Activated T-cell treated with anti-CD3 and anti-CD28 coated beads, Interleukin-2, amount 50 U/mL, for 4 hours (primary cell): ENCODE data around the gene MAGEC1. TPM values are rescaled to one million over a fixed set of nuclear protein-coding genes. Genes with fewer than 3 reads are reported as not detected.

Experiments used
- ATAC-seq, 2 donors: fragments of 200-7000 bp; cut with Tn5 transposase; one replicate each; pipeline ENCODE4 v1.10.0; 2021
- DNase-seq: peaks from one replicate; pipeline ENCODE4 v3.0.0-alpha.2; 2020
- H3K27me3 Mint-ChIP-seq: one replicate; pipeline ENCODE4 v1.8.0; 2021; ENCODE audit warnings: low read depth, mixed read lengths
- H3K36me3 Mint-ChIP-seq: one replicate; pipeline ENCODE4 v1.8.0; 2022; ENCODE audit warnings: mixed read lengths; ENCODE audit not compliant: insufficient read depth
- H3K4me1 Mint-ChIP-seq: one replicate; pipeline ENCODE4 v1.8.0; 2021; ENCODE audit warnings: low read depth, mixed read lengths
- H3K4me3 Mint-ChIP-seq: one replicate; pipeline ENCODE4 v1.8.0; 2021; ENCODE audit warnings: mild to moderate bottlenecking, moderate library complexity, mixed read lengths
- H3K9me3 Mint-ChIP-seq: one replicate; pipeline ENCODE4 v1.8.0; 2021; ENCODE audit warnings: mixed read lengths
- total RNA-seq, 3 donors: library from RNA; stranded (reverse); gene quantifications; one replicate each; pipeline ENCODE4 v1.2.1, GENCODE V29; 2021

MAGEC1 gene
- total RNA-seq, 3 donors from 2014 or later, result not detected

DNA sequence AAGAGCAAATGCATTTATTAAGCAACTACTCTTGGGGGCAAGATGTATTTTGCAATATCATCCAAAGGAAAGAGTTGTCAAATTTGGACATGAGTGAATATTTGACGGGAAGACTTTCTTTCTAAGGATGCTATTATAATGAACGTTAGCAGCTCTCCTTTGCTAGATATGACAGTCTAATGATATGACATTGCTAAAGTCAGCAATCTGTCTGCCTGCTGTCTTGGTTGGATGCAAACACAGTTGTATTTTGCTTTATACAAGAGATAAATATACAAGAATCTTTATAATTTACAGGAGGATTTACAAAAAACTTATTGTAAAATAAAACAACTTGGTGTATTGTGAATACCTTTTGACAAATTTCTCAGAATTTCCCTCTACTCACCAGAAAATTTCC is 37.5 kb downstream of the MAGEC1 start:
- Mint-ChIP-seq H3K4me1 (no peaks in the 10 kb centered on the region), H3K27me3 (no peaks in the 10 kb centered on the region), H3K36me3 (no peaks in the 10 kb centered on the region), H3K9me3 (no peaks in the 10 kb centered on the region), H3K4me3 (no peak overlapping the region)
- DNase-seq (no peak), ATAC-seq (no peak)

DNA sequence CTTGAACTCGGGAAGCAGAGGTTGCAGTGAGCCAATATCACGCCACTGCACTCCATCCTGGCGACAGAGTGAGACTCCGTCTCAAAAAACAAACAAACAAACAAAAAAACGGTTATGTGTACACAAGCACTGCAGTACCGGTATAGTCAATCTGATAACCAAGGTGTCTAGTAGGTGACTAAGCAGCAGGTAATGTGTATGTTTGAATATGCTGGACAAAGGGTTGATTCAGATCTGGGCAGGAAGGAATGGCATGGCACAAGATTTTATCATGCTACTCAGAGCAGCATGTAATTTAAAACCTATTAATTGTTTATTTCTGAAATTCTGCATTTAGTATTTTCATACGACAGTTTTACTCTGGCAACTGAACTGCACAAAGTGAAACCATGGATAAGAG is 41.7 kb downstream of the MAGEC1 start:
- Mint-ChIP-seq H3K9me3 (no peaks in the 10 kb centered on the region), H3K4me1 (no peaks in the 10 kb centered on the region), H3K36me3 (no peaks in the 10 kb centered on the region), H3K4me3 (no peak overlapping the region), H3K27me3 (no peaks in the 10 kb centered on the region)
- ATAC-seq, result no peak
- no peak for DNase-seq

DNA sequence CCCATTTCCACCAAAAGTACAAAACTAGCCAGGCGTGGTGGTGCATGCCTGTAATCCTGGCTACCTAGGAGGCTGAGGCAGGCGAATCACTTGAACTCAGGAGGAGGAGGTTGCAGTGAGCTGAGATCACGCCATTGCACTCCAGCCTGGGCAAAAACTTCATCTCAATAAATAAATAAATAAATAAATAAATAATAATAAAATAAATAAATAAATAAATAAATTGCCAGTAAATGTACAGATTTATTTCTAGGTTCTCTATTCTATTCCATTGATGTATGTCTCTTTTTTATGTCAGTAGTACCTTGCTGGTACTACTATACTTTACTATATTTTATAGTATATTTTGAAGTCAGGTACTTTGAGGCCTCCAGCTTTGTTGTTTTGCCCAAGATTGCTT is 43.7 kb downstream of the MAGEC1 start:
- Mint-ChIP-seq H3K4me3 (no peak overlapping the region), H3K4me1 (no peaks in the 10 kb centered on the region), H3K36me3 (no peaks in the 10 kb centered on the region), H3K27me3 (no peaks in the 10 kb centered on the region), H3K9me3 (no peaks in the 10 kb centered on the region)
- DNase-seq (no peak), ATAC-seq (no peak)

DNA sequence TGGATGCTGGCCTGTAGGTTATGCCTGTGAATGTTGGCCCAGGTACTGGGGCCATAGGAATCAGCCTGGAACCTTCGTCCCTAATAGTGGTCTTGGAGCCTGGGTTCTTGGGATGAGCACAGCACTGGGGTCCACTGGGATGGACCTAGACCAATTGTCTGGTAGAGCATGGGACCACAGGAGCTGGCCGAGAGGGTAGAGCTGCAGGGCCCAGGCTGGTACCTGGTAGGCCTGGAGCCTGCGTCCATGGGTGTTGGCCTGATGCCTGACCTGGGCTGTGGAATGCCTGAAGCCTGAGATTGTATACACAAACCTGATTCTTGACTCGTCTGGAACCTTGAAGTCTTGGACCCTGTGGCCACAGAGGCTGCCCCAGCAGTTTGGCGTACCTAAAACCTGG is 48.9 kb downstream of the MAGEC1 start:
- ATAC-seq (no peak), DNase-seq (no peak)
- H3K9me3 Mint-ChIP-seq, result no peaks in the 10 kb centered on the region
- no peaks in the 10 kb centered on the region for H3K27me3 Mint-ChIP-seq
- no peak overlapping the region for H3K4me3 Mint-ChIP-seq
- no peaks in the 10 kb centered on the region for H3K36me3 Mint-ChIP-seq
- H3K4me1 Mint-ChIP-seq, result no peaks in the 10 kb centered on the region

DNA sequence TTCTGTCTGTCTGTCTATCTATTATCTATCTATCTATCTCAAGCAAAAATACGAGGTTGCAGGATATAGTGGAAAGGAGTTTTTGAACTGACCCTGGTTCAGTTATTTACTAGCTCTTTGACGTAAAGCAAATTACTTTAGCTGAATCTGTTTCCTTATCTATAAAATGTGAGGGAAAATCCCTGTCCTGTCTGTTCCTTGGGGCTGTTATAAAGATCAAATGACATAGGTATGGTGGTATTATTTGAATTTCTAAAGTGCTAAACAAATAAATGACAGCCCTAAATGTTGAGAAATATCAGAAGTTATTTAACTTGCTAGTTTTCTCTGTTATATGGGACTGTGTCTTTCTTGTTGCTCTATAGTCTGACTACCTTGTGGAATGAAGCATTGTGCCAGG is 55.0 kb downstream of the MAGEC1 start:
- Mint-ChIP-seq H3K36me3 (no peaks in the 10 kb centered on the region), H3K27me3 (no peaks in the 10 kb centered on the region), H3K4me1 (no peaks in the 10 kb centered on the region), H3K4me3 (no peak overlapping the region), H3K9me3 (no peaks in the 10 kb centered on the region)
- no peak for DNase-seq
- no peak for ATAC-seq

Other genes with a start within 250 kb of the MAGEC1 start
- not detected for gene SPANXD, start 205.2 kb upstream of the MAGEC1 start, total RNA-seq
- gene MAGEC3, start 65.6 kb upstream of the MAGEC1 start, total RNA-seq, result not detected